ENCODE measurements around the gene XRCC3. TPM values are rescaled to one million over a fixed set of nuclear protein-coding genes. Genes with fewer than 3 reads are reported as not detected.

XRCC3 gene
- total and polyA plus RNA-seq, 2 experiments from 2014 or later, result 20.4 to 72.9 TPM

DNA sequence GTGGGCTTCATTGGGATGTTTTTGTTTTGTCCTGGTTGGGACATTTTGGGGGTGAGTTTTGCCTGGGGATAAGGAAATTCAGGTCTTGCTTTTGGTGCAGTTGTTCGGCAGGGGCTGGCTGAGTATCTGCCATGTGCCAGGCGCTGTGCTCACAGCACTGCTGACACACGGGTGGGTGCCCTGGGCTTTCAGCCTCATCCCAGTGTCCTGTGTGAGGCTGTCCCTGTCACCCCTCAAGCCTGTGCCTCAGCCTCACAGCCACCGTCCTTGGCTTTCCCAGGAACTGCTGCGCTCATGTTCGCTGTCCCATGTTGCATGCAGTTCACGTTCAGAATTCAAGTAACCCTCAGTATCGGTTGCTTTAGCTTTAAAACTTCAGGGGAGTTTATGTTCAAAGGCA, 24.9 kb downstream of the XRCC3 start (continued):
- TF ChIP-seq, protein P1, sequence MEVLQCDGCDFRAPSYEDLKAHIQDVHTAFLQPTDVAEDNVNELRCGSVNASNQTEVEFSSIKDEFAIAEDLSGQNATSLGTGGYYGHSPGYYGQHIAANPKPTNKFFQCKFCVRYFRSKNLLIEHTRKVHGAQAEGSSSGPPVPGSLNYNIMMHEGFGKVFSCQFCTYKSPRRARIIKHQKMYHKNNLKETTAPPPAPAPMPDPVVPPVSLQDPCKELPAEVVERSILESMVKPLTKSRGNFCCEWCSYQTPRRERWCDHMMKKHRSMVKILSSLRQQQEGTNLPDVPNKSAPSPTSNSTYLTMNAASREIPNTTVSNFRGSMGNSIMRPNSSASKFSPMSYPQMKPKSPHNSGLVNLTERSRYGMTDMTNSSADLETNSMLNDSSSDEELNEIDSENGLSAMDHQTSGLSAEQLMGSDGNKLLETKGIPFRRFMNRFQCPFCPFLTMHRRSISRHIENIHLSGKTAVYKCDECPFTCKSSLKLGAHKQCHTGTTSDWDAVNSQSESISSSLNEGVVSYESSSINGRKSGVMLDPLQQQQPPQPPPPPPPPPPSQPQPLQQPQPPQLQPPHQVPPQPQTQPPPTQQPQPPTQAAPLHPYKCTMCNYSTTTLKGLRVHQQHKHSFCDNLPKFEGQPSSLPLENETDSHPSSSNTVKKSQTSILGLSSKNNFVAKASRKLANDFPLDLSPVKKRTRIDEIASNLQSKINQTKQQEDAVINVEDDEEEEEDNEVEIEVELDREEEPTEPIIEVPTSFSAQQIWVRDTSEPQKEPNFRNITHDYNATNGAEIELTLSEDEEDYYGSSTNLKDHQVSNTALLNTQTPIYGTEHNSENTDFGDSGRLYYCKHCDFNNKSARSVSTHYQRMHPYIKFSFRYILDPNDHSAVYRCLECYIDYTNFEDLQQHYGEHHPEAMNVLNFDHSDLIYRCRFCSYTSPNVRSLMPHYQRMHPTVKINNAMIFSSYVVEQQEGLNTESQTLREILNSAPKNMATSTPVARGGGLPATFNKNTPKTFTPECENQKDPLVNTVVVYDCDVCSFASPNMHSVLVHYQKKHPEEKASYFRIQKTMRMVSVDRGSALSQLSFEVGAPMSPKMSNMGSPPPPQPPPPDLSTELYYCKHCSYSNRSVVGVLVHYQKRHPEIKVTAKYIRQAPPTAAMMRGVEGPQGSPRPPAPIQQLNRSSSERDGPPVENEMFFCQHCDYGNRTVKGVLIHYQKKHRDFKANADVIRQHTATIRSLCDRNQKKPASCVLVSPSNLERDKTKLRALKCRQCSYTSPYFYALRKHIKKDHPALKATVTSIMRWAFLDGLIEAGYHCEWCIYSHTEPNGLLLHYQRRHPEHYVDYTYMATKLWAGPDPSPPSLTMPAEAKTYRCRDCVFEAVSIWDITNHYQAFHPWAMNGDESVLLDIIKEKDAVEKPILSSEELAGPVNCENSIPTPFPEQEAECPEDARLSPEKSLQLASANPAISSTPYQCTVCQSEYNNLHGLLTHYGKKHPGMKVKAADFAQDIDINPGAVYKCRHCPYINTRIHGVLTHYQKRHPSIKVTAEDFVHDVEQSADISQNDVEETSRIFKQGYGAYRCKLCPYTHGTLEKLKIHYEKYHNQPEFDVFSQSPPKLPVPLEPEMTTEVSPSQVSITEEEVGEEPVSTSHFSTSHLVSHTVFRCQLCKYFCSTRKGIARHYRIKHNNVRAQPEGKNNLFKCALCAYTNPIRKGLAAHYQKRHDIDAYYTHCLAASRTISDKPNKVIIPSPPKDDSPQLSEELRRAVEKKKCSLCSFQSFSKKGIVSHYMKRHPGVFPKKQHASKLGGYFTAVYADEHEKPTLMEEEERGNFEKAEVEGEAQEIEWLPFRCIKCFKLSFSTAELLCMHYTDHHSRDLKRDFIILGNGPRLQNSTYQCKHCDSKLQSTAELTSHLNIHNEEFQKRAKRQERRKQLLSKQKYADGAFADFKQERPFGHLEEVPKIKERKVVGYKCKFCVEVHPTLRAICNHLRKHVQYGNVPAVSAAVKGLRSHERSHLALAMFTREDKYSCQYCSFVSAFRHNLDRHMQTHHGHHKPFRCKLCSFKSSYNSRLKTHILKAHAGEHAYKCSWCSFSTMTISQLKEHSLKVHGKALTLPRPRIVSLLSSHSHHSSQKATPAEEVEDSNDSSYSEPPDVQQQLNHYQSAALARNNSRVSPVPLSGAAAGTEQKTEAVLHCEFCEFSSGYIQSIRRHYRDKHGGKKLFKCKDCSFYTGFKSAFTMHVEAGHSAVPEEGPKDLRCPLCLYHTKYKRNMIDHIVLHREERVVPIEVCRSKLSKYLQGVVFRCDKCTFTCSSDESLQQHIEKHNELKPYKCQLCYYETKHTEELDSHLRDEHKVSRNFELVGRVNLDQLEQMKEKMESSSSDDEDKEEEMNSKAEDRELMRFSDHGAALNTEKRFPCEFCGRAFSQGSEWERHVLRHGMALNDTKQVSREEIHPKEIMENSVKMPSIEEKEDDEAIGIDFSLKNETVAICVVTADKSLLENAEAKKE (CRISPR knock-in tag; IDR thresholded peaks at IDR 0.05), result no peak

DNA sequence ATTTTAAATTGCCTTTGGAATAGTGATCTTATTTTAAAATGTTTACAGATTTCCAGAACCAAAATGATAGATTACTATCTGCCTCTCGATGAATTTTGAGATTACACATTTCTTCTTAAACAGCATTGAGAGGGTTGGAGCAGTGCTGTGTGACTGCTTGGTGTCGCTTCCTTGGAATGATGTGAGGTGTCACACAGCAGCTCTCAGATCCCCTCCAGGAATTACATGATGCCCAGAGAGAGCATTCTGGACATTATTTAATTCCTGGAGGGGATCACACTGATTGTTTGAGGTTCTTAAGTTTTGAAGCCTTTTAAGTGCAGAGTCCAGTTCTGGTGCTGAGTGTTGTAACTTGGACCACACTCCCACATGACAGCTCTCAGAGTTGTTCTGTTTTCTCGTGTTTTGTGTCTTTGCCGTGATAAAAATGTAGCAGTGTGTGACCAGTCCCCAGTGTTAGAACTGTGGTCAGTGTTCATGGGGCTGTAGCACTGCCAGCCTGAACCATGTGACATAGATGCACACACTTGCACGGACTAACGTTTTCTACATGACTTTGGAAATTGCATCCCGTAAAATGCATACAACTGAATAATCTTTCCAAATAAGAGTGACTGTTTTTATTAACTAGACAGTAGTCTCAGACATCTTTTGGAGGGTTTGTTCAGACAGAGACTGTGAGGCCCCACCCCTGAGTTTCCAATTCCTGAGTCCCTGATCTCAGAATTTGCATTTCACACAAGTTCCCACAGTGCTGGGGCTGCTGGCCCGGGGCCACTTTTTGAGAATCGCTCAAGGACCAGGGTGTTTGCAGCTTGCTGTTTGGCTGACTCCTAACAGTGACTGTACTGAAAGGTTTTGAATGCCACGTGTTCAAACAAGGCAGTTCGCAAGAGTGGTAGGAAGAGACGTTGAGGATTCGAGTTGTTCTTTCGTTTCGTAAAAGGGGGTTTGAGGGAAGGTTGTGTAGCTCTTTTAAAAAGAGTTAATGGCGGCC, 26.0 kb downstream of the XRCC3 start:
- peaks cover 48% of the 10 kb centered on the region for H3K36me3 Mint-ChIP-seq (ENCODE audit: low read depth)
- H3K4me1 ChIP-seq (ENCODE audit: insufficient read depth), result no peaks in the 10 kb centered on the region
- peaks cover 40% of the 10 kb centered on the region for H3K79me2 ChIP-seq (replicated peaks; ENCODE audit: insufficient read depth)
- H3K9me2 ChIP-seq (ENCODE audit: insufficient read depth), result no peaks in the 10 kb centered on the region
- peaks cover 3% of the 10 kb centered on the region; the same call in 2 of the 3 replicates for H3K4me1 Mint-ChIP-seq
- no peak overlapping the region for H2AFZ ChIP-seq
- DNase-seq (ENCODE audit: low spot score) (no peak), ATAC-seq (no peak)
- peaks cover 5% of the 10 kb centered on the region for H3K27me3 Mint-ChIP-seq (ENCODE audit: insufficient read depth, low read depth, poor library complexity)
- peak overlapping the region; percentile 65; the same call in 1 of the 2 replicates for H3K27ac Mint-ChIP-seq
- H4K20me1 ChIP-seq (replicated peaks; ENCODE audit: insufficient read depth), result peaks cover 16% of the 10 kb centered on the region
- H3K9me3 Mint-ChIP-seq, result no peaks in the 10 kb centered on the region
- H3K27ac ChIP-seq (ENCODE audit: low read depth), result no peak overlapping the region; the same call in 1 of the 2 replicates
- H3K4me2 ChIP-seq, result no peak overlapping the region
- H3F3A ChIP-seq (replicated peaks; ENCODE audit: low read depth), result peaks cover 7% of the 10 kb centered on the region; the same call in 1 of the 2 replicates
- no peaks in the 10 kb centered on the region for H3K27me3 ChIP-seq (ENCODE audit: insufficient read depth)
- no peak overlapping the region for H3K4me3 Mint-ChIP-seq
- H3K4me3 ChIP-seq, result no peak overlapping the region
- peaks cover 28% of the 10 kb centered on the region for H3K36me3 ChIP-seq (ENCODE audit: insufficient read depth)
- TF ChIP-seq STAT1 (IDR thresholded peaks at IDR 0.05; ENCODE audit: unreplicated experiment) (no peak), POLR2AphosphoS5 (IDR thresholded peaks at IDR 0.05; ENCODE audit: low read depth) (no peak), NANOG (IDR thresholded peaks at IDR 0.05; ENCODE audit: borderline replicate concordance) (no peak), ZNF114 (CRISPR knock-in tag; IDR thresholded peaks at IDR 0.05) (no peak), ZNF331 (CRISPR knock-in tag; IDR thresholded peaks at IDR 0.05; ENCODE audit: low read depth) (no peak)
- TF ChIP-seq, protein P2, sequence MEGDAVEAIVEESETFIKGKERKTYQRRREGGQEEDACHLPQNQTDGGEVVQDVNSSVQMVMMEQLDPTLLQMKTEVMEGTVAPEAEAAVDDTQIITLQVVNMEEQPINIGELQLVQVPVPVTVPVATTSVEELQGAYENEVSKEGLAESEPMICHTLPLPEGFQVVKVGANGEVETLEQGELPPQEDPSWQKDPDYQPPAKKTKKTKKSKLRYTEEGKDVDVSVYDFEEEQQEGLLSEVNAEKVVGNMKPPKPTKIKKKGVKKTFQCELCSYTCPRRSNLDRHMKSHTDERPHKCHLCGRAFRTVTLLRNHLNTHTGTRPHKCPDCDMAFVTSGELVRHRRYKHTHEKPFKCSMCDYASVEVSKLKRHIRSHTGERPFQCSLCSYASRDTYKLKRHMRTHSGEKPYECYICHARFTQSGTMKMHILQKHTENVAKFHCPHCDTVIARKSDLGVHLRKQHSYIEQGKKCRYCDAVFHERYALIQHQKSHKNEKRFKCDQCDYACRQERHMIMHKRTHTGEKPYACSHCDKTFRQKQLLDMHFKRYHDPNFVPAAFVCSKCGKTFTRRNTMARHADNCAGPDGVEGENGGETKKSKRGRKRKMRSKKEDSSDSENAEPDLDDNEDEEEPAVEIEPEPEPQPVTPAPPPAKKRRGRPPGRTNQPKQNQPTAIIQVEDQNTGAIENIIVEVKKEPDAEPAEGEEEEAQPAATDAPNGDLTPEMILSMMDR (conservative IDR thresholded peaks at IDR 0.05; ENCODE audit: low read depth in 2 of 2), result no peak

Measured in GM23338 (cell line).